Activated CD4-positive, alpha-beta T cell treated with anti-CD3 and anti-CD28 coated beads, Interleukin-2, Interleukin-4, amounts not matched to agents 100 ng/mL and 50 ng/mL, durations not matched to agents 16 hours and 8 hours (primary cell): ENCODE results near the gene JAM3.
A peak's percentile ranks its signal among the peaks of the same experiment; 100 is the strongest.

Source experiments
- DNase-seq: peaks from one replicate; pipeline ENCODE4 v3.0.0-alpha.2; 2020; ENCODE audit warnings: low spot score

JAM3 gene

DNA sequence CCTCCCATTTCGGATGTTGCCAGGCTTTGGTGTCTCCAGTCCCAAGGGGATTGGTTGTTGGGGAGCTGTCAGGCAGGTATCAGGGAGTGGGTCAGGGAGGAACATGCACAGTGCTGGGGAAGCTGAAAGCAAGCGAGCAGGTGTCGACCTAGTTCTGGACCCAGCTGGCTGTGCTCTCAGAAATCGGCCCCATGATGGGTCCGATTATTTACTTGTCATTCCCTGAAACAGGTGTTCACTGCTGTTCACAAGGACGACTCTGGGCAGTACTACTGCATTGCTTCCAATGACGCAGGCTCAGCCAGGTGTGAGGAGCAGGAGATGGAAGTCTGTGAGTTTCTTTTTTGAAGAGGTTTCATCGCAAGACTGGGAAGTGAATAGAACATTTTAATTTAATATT lies 76.8 kb downstream of the JAM3 start:
- no peak for DNase-seq

DNA sequence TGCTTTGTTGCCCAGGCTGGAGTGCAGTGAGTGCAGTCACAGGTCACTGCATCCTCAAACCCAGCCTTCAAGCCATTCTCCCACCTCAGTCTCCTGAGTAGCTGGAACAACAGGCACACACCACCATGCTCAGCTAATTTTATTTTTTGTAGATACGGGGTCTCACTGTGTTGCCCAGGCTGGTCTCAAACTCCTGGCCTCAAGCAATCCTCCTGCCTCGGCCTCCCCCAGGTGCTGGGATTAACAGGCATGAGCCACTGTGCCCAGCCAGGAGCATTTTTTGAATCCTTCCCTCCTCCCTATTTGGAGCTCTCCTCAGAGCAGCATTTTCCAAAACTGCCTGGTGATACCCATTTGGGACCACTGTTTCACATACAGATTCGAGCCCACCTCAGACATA lies 77.7 kb downstream of the JAM3 start:
- DNase-seq: no peak

DNA sequence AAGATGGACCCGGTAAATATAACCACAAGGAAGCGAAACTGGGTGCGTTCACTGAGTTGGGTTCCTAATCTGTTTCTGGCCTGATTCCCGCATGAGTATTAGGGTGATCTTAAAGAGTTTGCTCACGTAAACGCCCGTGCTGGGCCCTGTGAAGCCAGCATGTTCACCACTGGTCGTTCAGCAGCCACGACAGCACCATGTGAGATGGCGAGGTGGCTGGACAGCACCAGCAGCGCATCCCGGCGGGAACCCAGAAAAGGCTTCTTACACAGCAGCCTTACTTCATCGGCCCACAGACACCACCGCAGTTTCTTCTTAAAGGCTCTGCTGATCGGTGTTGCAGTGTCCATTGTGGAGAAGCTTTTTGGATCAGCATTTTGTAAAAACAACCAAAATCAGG lies 80.5 kb downstream of the JAM3 start:
- no peak for DNase-seq

DNA sequence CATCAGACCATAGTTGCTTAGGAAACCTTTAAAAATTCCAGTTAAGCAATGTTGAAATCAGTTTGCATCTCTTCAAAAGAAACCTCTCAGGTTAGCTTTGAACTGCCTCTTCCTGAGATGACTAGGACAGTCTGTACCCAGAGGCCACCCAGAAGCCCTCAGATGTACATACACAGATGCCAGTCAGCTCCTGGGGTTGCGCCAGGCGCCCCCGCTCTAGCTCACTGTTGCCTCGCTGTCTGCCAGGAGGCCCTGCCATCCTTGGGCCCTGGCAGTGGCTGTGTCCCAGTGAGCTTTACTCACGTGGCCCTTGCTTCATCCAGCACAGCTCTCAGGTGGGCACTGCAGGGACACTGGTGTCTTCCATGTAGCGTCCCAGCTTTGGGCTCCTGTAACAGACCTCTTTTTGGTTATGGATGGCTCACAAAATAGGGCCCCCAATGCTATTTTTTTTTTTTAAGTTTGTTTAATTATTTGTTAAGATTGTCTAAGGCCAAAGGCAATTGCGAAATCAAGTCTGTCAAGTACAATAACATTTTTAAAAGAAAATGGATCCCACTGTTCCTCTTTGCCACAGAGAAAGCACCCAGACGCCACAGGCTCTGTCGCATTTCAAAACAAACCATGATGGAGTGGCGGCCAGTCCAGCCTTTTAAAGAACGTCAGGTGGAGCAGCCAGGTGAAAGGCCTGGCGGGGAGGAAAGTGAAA lies 81.5 kb downstream of the JAM3 start:
- DNase-seq: peak; percentile 25

DNA sequence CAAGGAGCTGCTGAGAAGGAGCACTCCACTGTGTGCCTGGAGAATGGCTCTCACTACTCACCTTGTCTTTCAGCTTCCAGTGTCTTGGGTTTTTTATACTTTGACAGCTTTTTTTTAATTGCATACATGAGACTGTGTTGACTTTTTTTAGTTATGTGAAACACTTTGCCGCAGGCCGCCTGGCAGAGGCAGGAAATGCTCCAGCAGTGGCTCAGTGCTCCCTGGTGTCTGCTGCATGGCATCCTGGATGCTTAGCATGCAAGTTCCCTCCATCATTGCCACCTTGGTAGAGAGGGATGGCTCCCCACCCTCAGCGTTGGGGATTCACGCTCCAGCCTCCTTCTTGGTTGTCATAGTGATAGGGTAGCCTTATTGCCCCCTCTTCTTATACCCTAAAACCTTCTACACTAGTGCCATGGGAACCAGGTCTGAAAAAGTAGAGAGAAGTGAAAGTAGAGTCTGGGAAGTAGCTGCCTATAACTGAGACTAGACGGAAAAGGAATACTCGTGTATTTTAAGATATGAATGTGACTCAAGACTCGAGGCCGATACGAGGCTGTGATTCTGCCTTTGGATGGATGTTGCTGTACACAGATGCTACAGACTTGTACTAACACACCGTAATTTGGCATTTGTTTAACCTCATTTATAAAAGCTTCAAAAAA lies 82.3 kb downstream of the JAM3 start:
- no peak for DNase-seq

DNA sequence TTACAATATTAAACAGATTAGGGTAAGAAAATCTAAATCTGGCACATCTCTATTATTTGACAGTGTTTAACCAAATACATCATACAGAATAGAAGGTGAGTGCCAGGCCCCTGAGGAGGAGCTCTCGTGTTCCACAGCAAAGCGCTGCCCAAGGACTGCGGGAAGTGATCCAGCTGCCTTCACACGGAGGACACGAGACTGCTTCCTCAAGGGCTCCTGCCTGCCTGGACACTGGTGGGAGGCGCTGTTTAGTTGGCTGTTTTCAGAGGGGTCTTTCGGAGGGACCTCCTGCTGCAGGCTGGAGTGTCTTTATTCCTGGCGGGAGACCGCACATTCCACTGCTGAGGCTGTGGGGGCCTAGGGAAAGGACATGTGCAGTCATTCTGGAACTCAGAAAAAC lies 83.8 kb downstream of the JAM3 start:
- no peak for DNase-seq

DNA sequence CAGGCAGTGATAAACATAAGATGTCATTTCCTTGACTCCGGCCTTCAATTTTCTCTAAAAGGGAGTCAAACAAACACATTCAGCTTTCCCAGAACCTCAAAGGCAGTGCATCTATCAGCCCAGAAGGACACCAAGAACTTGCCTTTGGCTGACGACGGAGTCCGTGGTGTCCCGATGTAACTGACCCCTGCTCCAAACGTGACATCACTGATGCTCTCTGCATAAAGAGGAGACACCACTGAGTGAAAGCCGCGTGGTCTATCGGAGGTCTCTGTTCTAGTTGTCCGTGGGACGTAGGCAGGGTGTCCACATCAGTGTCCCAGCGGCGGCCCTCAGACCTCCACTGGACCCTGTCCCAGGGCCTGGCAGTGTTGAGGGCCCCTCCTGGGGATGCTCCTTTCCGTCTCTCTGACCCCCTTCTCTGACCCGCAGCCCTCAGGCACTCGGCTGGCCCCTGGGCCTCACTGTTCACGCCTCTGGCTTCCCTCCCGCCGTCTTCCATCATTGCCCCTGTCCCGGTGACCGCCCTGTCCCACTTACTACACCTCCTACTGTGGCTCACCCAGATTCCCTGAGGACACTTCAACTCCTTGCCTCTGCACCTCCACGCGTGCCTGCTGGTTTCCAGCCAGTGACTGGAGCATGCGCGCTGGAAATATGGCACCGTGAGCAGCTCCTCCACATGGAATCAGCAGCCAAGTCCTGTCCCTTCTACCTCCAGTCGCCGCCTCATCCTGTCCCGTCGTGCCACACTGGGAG lies 84.5 kb downstream of the JAM3 start:
- DNase-seq: no peak

DNA sequence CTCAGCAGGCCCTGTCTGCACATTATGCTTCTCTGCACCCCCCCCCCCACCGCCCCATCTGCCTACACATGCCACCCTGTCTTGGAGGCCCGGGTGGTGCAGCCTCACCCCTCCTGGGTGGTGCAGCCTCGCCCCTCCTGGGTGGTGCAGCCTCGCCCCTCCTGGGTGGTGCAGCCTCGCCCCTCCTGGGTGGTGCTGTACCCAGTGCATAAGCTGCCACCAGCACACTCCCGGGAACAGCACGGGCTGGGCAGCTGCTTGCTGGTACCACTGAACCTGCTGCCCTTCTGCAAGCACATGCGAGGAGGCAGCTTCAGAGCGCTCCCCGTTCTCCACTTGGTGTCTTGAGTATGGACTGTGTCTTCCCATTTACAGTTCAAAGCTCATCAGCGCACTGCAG lies 85.6 kb downstream of the JAM3 start:
- no peak for DNase-seq

DNA sequence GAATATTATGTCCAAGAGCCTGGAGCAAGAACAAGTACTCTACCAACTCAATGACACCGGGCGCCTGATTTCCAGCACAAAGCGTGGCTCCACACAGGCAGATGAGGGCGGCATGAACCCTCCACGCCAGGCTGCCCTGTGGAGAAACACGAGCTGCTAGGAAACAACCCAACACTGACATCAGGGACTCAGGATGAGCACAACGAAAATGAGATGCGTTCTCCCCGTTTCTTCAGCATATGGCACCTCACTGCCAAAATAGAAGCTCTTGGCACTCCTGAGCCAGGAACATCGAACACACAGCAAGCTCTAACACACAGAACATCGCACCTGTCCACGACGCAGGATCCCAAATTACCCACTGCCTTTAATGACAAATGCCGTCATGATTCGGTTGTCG lies 86.6 kb downstream of the JAM3 start:
- DNase-seq: no peak

DNA sequence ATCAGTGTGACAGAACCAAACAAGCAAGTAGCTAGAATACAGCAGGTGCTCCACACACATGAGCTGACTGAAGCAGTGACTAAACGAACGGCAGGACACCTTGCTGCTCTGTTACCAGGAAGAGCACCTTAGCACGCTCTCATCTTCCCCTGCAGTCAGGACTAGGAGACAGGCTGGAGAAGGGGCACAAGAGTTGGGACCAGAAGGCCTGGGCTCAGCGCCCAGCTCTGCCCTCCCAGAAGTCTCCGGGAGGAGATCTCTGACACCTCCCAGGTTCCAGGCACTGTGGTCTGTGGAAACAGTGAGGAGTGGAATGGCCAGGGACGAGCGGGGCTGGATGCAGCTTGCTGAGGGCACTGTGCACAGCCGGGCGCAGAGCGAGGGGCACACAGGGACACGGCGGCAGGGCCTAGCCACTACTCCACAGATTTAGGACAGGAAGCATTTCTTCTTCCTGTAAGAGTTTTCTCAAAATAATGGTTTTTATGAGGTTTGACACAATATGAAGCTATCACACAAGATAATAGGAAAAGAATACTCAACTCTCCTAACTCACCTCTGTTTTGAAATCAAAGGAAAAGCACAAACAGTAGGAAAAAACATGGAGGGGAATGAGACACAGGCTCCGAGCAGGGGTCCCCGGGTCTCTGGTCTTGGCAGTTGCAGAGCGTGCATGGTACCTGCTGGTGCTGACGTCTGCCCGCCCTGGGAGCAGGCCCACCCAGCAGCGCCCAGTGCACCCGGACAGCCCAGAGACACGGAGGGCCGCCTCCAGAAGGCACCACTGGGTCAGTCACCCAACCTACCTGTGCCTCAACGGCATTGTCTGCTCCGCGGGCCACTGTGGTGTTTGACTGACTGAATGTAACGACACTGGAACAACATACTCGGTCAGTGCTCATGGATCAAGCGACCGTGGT lies 87.3 kb downstream of the JAM3 start:
- DNase-seq: no peak

DNA sequence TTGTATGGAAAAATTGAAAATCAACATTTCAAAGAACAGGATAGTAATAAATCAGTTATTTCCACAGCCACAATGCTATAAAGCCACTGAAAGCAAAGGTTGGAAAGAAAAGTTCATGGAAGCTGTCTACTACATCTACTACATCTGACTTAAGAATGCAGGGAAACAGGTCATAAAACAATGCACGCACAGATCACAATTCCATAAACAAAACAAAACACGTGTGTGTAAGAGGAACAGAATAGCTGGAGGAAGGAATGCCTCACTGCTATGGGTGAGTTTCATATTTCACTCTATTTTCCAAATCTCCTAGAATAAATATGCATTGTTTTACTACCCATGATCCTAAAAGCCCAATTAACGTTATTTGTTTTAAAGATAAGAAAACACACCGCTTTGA lies 88.6 kb downstream of the JAM3 start:
- no peak for DNase-seq

DNA sequence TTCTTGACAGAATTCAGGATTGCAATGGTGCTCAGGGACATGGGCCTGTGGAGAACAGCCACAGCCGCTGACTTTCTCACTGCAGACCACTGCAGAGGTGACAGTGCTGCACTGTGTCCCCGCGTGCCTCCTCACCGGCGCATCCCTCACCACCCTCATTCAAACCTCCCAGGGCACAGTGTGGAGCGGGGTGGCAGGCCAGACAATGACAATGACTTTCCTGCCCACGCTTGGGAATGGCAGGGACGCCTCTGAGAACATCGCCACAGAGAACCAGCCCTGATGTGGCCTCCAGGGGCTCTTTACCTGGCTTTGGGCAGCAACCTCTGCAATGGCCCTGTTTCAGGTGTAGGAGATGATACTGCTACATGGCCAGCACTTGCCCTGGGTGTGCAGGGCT lies 89.2 kb downstream of the JAM3 start:
- no peak for DNase-seq

DNA sequence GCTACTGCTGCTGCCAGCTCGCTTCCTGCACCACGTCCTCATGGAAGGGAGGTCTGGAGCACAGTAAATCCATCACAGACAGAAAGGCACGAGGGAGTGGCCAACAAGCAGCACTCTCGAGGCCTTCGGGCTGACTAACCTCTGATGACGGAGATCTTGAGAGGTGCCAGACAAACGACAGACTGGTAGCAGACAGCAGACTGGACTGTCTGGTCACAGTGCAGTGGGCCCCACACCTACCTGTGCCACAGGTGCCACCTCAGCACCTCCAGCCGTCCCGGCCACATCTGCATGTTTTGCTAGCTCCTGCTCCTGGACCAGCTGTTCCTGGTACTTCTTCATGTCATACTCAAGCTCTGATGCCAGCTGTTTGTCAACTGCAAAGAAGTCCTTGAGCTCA lies 90.8 kb downstream of the JAM3 start:
- no peak for DNase-seq

DNA sequence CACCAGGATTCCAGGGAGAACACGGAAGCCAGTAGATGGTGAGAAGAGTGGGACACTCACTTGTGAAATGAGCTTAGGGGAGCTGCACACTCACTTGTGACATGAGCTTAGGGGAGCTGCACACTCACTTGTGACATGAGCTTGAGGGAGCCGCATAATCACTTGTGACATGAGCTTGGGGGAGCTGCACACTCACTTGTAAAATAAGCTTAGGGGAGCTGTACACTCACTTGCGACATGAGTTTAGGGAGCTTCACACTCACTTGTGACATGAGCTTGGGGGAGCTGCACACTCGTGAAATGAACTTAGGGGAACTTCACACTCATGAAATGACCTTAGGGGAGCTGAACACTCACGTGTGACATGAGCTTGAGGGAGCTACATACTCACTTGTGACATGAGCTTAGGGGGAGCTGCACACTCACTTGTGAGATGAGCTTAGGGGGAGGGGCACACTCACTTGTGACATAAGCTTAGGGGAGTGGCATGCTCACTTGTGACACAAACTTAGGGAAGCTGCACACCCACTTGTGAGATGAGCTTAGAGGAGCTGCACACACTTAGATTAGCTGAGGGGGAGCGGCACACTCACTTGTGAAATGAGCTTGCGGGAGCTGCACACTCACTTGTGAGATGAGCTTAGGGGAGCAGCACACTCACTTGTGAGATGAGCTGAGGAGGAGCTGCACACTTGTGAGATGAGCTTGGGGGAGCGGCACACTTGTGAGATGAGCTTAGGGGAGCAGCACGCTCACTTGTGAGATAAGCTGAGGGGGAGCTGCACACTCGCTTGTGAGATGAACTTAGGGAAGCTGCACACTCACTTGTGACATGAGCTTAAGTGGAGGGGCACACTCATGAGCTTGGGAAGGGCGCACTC lies 95.9 kb downstream of the JAM3 start:
- DNase-seq: no peak

DNA sequence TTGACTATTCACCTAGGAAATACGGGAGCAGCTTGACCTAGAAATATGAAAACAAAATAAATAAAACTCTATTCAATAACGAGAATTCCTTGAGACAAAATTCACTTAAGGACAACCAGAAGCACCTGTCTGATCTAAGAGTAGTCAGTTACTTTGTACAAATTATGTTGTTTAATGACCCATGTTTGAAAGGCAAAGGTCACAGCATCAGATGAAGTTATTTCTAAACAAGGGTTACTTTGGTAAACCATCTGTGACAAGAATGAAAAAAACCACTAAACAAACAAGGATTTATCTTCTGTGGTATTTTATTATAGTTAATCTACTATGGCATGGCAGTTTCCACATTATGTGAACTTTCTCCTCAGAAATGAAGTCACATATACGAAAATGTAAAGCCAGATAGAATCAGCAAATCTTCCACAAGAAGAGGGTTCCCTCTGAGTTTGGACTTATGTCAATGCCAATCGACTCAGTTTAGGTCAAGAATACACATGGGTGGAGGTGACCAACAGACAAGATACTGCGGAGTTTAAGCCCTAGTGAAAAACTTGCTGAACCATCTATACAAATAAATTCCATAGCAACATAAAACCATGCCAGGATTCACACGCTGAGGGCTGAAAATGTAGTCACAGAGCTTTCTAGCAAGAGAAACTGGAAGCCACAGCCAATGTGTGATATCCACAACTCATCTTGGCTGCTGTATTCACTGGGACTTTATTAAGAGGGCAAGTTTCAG lies 101.5 kb downstream of the JAM3 start:
- DNase-seq: no peak

DNA sequence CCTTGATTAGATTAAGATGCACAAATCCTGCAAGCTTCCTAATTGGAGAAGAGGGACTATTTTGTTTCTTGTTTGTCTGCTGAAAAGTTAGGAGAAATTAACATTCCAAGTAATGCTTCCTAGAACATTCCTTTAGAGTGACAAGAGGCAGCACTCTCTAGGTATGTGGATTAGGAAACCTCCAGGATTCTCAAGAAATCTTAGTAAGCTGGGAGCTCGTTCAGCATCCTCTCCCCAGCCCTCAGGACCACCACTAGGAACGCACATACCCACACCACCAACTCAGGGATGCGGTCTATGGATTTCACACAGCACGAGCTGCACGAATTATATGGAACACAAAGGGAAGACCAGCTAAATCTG lies 102.0 kb downstream of the JAM3 start:
- no peak for DNase-seq

DNA sequence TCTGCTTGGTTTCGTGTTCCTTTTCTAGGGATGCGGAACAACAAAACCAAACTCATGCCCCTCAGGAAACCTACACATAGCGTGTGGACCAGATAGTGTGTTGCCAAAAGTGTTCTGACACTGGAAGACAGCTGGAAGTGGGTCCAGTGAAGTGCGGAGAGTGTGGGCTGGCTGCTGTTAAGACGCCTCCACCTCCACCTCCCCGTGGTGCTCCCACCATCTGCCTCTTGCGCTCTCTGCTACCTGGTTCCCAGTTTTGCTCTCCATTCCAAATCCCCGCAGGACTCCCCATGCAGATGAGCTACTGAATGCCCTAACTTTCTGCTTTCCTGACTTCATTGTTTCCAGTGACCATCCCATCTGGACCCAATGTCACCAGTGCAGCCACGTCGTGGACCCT lies 103.1 kb downstream of the JAM3 start:
- DNase-seq: no peak

DNA sequence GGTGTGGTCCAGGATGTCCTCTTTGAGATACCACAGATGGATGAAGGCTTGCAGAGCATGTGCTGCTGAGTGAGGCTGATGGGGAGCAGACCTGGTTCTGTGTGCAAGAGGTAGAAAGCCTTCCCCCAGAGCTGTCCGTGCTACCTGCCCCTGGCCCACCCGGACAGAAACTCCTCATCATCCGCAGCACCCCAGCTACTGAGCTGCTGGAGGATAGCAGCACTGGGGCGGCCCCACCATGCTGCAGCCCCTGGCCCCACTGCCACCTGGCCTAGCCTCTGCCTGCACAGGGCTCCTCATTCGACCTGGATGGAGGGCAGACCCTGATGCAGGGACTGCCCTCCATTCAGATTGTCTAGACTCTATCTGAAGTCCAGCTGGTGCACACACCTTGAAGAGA lies 104.4 kb downstream of the JAM3 start:
- no peak for DNase-seq

DNA sequence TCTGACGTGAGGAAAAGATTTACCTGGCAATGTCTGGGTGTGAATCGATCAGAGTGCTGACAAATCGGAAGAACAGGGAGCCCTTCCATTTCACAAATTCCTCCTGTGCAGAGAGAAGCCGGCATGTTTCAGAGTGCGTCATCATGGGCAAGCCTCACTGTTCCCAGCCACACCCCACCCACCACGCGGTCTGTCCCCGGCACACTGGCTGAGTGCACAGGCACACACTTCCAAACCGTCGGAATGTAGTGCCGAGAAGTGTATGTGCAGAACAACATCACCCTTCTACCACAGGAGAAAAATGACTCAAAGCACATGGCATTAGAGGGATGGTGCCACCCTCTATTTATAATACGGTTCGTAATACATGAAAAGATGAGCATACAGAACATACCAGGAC lies 107.4 kb downstream of the JAM3 start:
- no peak for DNase-seq

DNA sequence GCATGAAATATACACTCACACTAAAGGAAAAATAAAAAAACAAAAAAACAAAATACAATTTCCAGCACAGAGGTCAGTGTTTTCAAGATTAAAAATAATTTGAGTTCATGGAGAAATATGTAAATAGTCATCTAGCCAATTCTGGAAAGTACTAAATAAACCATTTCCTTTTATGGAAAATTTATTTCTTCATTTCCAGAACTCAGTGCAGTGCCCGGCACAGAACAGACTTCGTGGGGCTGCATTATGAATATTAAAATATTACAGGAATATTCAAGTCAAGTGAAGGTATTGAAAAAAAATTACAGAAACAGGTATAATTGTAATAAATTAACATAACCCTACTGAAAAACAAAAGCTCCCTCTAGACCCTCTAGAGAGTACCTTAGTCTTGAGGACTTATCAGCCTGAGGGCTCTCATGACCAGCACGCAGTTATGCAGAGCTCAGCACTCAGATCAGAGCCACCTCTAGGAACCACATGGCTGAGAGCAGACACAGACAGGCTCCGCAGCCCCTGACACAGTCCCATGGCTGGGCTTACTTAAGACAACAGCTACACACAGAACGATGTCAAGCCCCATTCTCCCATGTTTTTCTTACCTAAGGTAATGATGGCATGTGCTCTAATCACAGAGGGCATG lies 109.3 kb downstream of the JAM3 start:
- DNase-seq: no peak
